GM19099 (cell line): ENCODE results near the gene CLEC10A.

Source experiments
- POLR2A ChIP-seq: IDR thresholded peaks from 3 replicates; pipeline ENCODE4 v1.6.1; 2011; ENCODE audit warnings: low read depth; ENCODE audit not compliant: insufficient read length; ENCODE audit errors: extremely low read depth

The CLEC10A gene

DNA sequence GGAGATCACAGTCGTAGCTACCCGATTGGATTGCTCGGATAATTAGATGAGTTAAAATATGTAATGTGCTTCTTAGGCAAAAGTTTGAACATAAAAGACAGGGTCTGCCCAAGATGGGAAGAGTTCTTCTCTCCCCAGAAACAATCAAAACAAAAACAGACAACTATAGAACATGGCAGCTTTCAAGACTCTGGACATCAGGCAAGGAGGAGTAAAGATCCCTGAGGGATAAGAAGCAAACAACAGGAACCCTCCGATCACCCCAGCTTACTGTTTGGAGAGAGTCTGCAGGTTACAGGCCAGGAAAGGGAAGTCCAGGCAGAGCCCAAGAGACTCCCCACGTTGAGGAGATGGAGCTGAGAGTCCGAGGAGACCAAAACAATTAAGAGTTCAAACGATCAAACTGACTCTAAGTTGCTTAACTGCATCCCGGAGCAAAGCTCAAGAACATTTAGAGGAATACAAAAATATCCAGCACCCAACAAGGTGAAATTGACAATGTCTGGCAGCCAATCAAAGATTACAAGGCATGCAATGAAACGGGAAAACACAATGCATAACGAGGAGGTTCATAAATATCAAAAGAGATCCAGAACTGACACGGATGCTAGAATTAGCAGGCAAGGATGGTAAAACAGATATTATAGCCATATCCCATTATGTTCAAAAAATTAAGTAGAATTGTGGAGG, 30.7 kb upstream of the CLEC10A start:
- no peak for TF ChIP-seq POLR2A

- TF ChIP-seq POLR2A: no peak
Measured at GRCh38 chr17:7109461-7110322, 29.6 kb upstream of the CLEC10A start.

DNA sequence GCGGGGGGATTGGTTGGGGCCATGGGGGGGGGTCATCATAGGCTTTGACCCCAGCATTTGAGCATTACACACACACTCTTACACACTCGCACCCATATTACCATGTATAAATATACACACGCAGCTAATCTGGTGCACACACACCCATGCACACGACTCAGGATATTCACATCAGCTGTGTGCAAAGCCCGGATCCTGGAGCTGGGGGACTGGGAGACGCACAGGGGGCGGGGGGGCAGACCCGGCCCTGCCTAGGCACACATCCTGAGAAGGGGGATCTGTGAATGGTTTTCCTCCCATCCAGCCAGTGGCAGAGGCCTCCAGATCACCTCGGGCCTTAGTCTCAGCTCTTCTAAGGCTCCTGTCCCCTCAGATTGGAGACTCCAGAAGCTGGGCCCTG, 28.9 kb upstream of the CLEC10A start:
- TF ChIP-seq POLR2A: no peak

GRCh38 chr17:7108560-7108925, 28.5 kb upstream of the CLEC10A start:
- TF ChIP-seq POLR2A: no peak

DNA sequence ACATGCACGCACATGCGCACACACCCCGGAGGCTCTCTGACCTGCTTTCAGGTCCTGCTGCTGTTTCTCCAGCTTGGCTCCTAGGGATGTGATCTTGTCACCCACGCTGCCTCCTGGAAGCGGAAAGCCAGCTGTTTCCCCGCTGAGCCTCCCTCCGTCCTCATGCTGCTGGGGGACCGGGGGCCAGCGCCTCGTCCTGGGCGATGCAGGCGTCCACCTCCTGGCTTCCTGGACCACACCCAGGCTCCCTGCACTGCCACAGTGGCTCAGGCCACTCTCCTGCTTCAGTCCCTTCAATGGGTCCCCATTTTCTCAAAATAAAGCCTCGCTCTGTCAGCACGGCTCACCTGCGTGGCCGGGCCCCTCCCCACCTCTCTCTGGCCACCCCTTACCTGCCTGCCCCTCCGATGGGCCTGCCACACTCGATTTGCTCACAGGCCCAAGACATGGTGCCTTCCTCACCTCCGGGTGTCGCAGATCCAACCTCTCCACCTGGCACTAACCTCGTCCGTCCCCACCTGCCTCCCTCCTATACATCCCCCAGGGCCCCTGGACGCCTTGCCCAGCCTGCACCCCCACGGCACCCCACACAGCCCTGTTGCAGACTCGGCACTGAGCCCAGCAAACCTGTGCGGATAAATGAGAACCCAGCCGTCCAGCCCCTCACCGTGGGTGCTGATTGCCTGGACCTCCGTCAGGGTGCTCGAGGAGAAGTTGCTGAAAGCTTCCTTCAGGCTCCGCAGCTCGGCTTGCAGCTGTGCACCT, 27.9 kb upstream of the CLEC10A start:
- TF ChIP-seq POLR2A: no peak

DNA sequence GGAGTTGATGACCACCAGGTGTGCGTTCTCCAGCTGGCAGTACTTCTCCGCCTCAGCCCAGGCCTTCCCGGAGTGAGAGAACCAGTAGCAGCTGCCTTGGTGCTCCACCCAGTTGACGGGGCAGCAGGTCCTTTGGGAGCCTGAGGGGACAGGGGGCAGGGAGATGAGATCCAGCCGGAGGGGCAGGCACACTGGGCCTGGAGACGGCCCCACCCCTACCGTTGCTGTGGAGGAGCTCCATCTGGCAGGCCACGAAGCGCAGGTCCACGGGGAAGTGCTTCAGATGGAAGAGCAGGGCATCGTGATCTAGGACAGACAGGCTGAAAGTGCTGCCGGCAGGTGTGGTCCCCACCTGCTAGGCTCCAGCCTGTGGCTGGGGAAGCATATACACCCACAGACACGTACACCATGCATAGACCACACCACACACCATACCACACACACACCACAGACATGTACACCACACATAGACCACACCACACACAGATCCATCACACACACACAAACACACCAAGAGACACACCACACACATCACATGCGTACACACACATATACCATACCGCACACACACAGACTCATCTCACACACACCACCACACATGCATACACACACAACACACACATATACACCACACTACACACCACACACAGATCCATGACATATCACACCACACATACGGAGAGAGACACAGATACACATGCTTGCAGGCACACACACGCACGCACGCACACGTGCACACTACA, 27.1 kb upstream of the CLEC10A start:
- TF ChIP-seq POLR2A: no peak

GRCh38 chr17:7102421-7102820, 22.4 kb upstream of the CLEC10A start:
- no peak for TF ChIP-seq POLR2A

DNA sequence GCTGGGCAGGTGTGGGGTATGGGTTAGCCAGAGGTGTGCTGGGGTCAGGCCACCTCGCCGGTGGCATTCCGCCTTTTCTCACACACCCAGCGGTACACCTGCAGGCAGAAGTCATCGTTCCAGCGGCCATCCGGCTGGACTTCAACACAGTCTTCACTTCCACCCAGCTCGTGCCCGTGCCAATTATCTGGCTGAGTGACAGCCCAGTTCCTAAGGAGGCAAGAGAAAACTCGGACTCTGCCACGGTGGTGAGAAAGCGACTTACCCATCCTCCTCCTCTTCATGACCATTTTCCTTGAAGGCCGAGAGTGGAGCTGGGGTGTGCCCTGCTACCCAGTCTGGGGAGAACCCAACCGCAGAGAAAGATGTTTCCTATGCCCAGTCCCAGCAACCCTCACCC, 21.5 kb upstream of the CLEC10A start:
- TF ChIP-seq POLR2A: no peak

DNA sequence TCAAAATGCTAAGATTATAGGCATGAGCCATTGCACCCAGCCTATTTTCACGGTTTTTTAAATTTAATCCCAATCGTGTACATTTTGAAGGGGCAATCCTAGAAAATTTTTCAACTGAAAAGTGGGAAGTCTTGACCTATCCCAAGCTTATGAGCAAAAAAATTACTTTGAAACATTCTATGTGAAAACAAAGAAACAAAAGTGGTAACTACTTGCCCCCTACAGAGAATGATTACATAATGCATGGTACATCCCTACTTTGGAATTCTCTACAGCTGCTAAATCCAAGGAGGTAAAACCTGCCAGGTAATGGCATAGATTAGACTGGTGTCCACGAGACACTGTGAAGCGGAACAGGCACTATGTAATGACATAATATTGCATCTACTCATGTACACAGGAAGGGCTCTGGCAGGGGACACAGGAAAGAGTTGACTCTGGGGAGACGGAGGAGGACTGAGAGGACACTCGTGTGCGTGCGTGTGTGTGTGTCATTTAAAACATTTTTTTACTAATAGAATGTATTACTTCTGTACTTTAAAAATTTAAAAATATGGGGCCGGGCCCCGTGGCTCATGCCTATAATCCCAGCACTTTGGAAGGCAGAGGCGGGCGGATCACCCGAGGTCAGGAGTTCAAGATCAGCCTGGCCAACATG, 18.9 kb upstream of the CLEC10A start:
- TF ChIP-seq POLR2A: no peak

DNA sequence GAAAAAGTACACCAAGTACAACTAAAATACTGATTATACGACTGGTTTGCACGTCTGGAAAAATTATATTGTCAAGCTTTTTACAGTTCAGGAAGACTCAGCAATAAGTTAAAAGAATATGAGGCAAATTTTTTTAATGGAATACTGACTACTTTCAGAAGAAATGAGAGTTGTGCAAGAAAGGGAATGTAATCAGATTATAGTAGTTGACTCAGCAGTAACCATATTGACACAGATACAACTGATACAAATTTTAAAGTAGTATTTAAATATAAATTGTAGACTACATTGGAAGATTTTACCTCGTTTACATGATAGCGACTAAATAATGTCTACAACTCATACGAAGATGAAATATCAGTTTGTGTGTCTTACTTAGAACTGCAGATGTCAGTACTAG, 17.9 kb upstream of the CLEC10A start:
- TF ChIP-seq POLR2A: no peak

DNA sequence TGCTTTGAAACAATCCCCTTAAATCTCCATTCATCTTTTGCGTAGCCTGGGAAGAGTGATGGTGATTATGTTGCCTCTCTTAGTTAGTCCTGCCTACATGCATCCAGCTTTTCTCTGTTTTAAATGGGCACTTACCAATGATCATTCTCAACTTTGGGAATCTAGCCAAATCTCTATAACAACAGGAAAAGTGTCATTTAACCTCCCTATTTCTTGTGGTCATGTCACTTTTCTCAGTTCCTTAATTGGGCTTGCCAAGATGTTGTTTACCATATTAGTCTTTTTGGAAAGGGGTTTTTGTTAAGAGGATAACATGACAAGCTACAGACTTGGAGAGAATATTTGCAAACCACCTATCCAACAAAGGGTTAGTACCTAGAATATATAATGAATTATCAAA, 15.6 kb upstream of the CLEC10A start:
- TF ChIP-seq POLR2A: no peak

GRCh38 chr17:7094652-7095019, 14.6 kb upstream of the CLEC10A start:
- TF ChIP-seq POLR2A: no peak

- no peak for TF ChIP-seq POLR2A
Measured at GRCh38 chr17:7084088-7084487, 4.0 kb upstream of the CLEC10A start.

DNA sequence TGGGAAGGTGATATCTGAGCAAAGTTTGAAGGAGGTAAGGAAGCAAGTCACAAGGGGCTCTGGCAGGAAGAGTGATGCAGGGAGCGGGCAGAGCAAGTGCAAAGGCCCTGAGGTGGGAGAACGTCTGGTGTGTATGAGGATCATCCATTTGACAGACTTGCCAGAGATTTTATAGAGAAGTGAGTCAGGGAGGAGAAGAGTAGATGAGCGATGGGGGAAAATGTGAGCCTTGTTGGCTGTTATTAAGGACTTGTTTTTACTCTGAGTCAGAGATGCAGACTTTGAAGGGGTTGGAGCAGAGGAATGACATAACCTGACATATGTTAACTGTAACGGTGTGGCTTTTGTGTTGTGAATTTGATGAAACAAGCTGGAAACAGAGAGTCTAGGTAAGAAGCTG, 3.5 kb upstream of the CLEC10A start:
- TF ChIP-seq POLR2A: no peak
